Fibroblast of skin of right biceps (primary cell): ENCODE measurements around the gene TMEM178B.
"Not testable (repeated sequence)": the region's sequence is repeated elsewhere in the genome, so short reads cannot be mapped to it uniquely, and the experiment has no call there.

Source experiments
- DNase-seq: peaks from one replicate; pipeline ENCODE4 v3.0.0-alpha.2; 2013

The TMEM178B gene

DNA sequence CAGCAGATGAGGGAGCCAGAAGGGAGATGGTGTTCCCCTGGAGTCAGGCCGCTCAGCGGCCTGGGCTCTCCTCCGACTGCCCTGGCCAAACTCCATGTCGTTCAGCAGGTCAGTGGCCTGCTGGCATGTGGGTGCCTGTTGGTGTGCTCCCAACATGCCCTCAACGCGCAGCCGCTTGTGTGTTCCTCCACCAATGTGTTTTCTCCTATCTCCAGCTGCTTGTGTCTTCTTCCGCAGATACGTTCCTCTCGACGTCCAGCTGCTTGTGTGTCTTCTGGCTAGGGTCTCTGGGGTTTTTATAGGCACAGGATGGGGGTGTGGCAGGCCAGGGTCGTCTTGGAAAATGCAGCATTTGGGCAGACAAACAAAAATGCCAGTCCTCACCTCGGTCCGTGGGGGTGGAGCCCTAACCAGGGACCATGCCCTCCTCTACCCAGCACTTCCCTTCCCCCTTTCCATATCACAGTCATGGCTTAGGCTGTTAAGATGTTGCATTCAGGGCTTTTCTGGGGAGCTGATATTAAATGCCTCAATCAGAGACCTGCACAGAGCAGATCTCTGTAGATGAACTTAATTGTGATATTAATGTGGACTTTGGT is 111.6 kb downstream of the TMEM178B start:
- DNase-seq, result no peak

- no peak for DNase-seq
Observed at GRCh38 chr7:141189231-141189630, 115.4 kb downstream of the TMEM178B start.

GRCh38 chr7:141190495-141190894 is 116.6 kb downstream of the TMEM178B start:
- DNase-seq, result no peak

- no peak for DNase-seq
Observed at GRCh38 chr7:141191277-141191676, 117.4 kb downstream of the TMEM178B start.

DNA sequence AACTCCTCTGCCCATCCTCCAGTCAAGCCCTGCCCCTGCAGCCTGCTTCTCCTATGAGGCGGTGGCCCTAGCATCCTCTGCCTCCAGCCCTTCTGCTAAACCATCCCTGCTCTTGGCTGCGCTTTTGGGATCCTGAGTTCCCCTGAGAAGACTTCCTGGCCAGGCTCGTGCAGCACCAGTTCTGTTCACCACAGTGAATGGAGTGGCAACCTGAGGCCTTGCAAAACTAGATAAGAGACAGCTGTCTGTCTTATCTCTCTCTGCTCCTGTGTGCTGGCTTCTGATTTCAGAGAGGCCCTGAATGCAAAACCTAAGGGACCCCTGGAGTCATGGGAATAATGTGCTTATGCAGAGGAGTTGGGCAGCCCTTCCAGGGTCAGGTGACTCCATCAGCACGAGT is 119.2 kb downstream of the TMEM178B start:
- DNase-seq, result no peak

- DNase-seq, result not testable (repeated sequence)
Observed at GRCh38 chr7:141195722-141196121, 121.9 kb downstream of the TMEM178B start.

DNA sequence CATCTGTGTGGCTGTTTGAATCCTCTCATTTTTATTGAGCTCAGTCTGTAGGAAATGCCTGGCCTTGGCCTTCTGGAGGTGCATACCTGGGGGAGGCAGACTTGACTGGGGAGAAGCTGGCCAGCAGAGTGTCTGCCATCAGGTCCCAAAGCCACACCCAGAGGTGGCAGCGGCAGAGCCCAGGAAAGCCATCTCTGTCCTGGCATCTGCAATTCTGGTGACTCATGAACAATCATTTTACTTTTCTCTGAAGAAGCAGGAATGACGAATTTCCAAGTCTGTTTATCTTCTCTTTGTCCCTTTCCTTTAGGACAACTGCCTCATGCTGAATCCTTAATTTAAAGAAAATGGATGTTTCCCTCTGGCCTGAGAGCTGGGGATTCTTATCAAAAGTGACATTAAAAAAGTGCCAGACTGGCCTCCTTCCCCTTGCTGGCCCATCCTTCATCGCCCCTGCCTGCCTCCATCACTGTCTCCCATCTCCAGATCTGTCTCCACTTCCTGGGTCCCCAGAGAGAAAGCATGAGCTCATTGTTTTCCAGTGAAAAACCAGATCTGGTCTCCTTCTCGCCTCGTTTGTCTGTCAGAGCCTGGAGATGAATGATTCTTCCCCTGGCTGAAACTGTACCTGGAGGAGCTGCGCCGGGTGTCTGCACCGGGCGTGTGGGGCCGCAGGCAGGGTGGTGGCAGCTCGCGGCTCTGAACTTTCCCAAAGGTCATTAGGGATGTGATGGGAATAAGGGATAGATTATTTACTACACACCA is 124.5 kb downstream of the TMEM178B start:
- DNase-seq, result no peak

- DNase-seq, result no peak
Observed at GRCh38 chr7:141200191-141201108, 126.6 kb downstream of the TMEM178B start.

DNA sequence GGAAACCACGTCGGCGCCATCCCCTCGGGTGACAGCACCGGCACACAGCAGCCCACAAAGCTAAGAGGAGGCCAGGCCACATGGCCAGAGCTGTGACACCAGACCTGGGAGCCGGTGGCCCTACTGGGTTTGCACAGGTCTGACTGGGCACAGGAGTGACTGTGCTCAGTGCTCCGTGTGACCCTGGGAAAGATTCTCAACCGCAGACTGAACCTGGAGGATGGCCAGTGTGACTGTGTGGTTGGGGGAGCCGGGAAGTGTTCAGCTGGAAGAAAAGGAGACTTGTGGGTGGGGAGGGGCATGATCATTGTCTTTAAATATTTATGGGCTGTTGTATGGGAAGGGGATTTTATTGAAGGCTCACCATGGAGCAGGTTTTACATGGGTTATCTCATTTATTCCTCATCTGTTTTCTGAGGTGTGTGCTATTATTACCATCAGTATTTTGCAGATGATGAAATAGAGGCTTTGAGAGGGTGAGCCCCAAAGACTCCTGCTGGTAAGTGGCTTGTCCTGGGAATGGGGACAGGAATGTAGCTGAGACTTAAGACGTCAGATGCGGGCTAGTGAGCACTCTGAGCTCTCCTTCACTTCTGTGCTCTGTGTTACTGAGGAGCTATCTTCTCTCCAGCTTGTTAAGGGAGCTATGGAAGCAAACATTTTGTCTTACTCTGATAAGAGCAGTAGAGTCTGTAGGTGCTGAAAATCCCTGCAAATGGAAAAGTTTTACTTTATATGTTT is 127.5 kb downstream of the TMEM178B start:
- no peak for DNase-seq

DNA sequence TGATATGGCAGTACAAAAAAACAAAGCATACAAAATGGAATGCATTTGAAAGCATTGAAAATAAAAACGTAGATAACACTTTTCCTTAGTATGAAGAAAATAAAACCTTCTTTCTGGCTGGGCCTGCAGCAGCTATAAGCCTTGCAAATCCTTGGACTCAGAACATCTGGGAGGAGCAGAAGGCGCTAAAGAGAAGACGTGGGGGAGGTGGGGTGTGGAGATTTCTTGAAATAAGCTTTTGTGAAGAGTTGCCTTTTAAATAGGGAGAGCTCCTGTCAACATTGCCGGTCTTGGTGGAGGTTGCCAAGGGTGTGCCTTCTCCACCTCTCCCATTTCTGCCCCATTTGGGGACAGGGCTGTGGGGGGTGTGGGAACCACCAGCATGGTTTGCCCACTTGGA is 128.7 kb downstream of the TMEM178B start:
- DNase-seq, result no peak

- no peak for DNase-seq
Observed at GRCh38 chr7:141203177-141203576, 129.3 kb downstream of the TMEM178B start.

DNA sequence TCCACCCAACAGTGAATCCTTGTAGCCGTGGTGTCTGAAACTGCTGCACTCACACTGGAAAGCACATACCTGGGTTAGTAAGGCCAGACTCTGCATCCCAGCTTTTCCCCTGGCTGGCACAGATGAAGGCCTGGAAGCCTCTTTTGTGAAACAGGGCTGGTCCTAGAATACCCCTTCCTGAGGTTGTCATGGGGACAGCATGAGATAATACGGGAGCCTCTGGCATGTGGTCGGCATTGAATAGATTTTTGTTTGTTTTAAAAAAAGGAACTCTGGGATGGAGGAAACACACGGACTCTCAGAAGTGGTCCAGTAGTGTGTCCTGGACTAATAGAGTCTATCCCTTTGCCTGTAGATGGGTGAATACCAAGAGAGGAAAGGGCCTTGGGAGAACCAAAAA is 129.7 kb downstream of the TMEM178B start:
- no peak for DNase-seq

- DNase-seq, result no peak
Observed at GRCh38 chr7:141207661-141208060, 133.8 kb downstream of the TMEM178B start.

GRCh38 chr7:141208539-141208938 is 134.7 kb downstream of the TMEM178B start:
- DNase-seq, result no peak

DNA sequence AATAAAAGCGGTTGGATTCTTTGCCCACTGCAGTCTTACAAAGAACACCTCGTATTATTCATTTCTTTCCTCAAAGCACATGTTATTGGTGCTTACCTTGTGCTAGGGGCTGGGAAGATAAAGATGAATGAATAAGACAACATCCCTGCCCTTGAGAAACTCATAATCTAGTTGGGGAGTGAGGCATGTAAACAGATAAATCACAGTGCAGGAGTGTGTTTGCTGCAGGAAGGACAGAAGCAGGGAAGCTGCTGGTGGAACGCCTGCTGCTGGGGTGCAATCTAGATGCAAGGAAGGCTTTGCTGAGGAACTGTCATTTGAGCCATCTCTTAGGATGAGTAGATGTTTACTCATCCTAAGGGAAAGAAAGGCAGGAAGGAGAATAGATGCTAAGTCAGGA is 135.6 kb downstream of the TMEM178B start:
- no peak for DNase-seq

GRCh38 chr7:141210862-141211261 is 137.0 kb downstream of the TMEM178B start:
- DNase-seq, result no peak

DNA sequence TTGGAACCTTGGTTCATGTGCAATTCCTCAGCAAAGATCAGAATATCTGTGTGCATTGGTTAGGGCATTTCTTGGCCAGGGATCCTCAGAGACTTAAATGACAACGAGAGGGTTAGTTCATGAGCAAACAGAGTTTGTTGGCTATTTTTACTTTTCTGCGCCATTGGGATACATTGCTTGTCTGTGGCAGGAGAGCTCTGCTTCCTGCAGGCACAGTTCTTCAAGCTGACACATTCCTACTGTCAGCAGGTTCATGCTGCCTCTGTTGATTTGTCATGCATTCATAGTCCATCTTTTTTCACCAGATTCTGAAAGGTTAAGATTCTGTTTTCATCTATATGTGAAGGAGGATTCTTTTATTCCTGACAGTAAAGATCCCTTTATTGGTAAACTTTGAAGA is 139.4 kb downstream of the TMEM178B start:
- DNase-seq, result no peak

- no peak for DNase-seq
Observed at GRCh38 chr7:141217938-141218337, 144.1 kb downstream of the TMEM178B start.

DNA sequence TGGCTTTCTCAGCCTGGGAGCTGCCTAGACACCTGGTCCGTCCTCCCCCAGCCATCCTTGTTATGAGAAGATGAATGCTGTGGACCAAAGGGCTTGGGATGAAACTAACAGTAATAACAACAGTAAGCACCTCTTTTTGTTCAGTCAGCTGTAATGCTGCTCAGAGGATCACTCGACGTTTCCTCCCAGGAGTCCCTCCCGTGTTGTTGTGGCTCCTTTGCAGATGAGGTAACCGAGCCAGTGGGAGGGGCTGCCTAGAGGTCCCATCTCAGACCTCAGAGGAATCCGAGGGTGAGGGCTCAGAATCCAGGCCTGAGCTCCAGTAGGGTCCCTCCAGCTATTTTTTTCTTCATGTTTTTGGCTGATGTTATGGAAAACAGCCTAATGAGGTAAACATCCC is 145.1 kb downstream of the TMEM178B start:
- no peak for DNase-seq

DNA sequence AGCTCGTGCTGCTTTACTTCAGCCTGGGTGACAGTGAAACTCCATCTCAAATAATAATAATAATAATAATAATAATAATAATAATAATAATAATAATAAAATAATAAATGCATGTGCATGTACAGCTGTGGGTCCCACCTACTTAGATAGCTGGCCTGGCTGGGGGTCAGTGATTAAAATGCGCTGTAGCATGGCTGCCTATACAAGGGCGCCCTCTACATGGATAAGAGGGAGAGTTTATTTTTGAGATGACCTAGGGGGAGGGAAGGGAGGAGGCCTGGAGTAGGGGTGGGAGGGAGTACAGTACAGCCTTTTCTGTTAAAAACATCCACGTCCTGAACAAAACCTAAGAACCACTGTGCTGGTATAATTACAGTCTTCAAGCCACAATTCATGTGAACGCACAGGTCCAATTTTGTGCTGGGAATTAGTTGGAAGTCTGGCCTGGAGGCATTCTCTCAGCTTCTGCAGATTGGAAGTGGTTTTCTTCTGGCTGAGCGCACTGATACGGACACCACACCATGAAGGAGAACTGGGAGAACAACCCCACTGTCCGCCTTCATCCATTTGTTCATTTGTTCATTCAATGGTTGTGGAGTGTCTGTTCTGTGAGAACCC is 146.5 kb downstream of the TMEM178B start:
- no peak for DNase-seq

- no peak for DNase-seq
Observed at GRCh38 chr7:141221007-141221612, 147.2 kb downstream of the TMEM178B start.
